ENCODE results near the gene B9D1.
"Not testable (repeated sequence)": the region's sequence is repeated elsewhere in the genome, so short reads cannot be mapped to it uniquely, and the experiment has no call there.

The B9D1 gene

DNA sequence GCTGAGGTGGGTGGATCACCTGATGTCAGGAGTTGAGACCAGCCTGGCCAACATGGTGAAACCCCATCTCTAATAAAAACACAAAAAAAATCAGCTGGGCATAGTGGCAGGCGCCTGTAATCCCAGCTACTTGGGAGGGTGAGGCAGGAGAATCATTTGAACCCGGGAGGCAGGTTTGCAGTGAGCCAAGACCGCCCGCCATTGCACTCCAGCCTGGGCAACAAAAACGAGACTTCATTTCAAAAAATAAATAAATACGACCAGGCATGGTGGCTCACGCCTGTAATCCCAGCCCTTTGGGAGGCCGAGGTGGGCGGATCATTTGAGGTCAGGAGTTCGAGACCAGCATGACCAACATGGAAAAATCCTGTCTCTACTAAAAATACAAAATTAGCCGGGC is 9.1 kb downstream of the B9D1 start:
- H3K27ac Mint-ChIP-seq; H3K9me3 Mint-ChIP-seq; H3K4me1 Mint-ChIP-seq (ENCODE audit: low read depth in 2 of 2); DNase-seq; H3K36me3 Mint-ChIP-seq (ENCODE audit: insufficient read depth); H3K4me3 Mint-ChIP-seq; ATAC-seq (replicated peaks): not testable (repeated sequence)
- H3K27me3 Mint-ChIP-seq, result peaks cover 0 to 22% of the 10 kb centered on the region in 2 donors

DNA sequence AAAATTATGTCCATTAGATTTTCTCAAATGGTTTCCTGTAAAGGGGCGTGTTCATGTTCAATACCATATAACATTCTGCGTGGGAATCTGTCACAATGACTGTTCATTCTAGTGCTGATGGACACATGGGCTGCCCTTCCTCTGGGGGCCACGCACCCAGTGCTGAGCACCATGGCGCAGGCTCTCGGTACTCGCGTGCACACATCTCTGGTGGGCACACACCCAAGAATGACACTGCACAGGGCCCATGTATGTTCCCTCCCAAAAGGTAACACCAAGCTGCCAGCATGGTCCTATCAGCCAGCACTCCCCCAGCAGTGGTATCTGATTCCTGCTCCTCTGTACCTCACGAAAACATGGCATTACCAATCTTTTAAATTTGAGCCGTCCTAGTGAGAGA is 13.7 kb downstream of the B9D1 start:
- H3K9me3 Mint-ChIP-seq, result no peaks in the 10 kb centered on the region
- no peak overlapping the region for H3K27ac Mint-ChIP-seq
- peaks cover 0 to under 1% of the 10 kb centered on the region in 2 donors for H3K27me3 Mint-ChIP-seq
- DNase-seq, result no peak
- H3K4me1 Mint-ChIP-seq (ENCODE audit: low read depth in 2 of 2), result no peaks in the 10 kb centered on the region
- ATAC-seq (replicated peaks), result no peak
- no peak overlapping the region for H3K4me3 Mint-ChIP-seq
- H3K36me3 Mint-ChIP-seq (ENCODE audit: insufficient read depth), result peaks cover 4% of the 10 kb centered on the region

DNA sequence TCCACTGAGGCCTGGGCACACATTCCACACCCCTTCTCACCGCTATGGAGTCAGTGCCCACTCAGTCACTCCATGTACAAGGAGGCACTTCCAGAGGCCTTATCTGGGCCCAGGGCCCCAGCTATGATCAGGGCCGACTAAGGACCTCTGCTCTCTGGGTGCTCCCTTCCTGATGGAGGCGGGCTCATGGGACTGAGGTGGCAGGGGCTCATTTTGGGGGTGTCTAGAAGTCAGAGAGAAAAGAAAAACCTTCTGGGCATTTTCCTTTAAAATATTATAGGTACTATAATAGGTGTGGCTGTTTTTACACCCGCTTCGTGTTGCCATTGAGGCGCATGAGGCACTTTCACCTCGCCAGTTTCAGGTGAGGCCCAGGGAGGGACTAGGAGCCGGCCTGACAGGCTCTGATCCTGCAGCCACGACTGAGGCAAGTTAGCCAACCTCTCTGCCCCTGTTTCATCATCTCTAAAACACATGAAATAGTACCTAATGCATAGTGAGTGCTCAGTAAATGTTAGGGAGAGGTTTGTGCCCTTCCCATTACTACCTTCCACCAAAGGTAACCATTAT is 14.4 kb downstream of the B9D1 start:
- H3K36me3 Mint-ChIP-seq (ENCODE audit: insufficient read depth), result peaks cover 4% of the 10 kb centered on the region
- ATAC-seq (replicated peaks) (no peak), DNase-seq (no peak)
- H3K27me3 Mint-ChIP-seq, result no peaks in the 10 kb centered on the region
- H3K4me1 Mint-ChIP-seq (ENCODE audit: low read depth in 2 of 2), result no peaks in the 10 kb centered on the region
- no peak overlapping the region for H3K27ac Mint-ChIP-seq
- no peak overlapping the region for H3K4me3 Mint-ChIP-seq
- no peaks in the 10 kb centered on the region for H3K9me3 Mint-ChIP-seq

DNA sequence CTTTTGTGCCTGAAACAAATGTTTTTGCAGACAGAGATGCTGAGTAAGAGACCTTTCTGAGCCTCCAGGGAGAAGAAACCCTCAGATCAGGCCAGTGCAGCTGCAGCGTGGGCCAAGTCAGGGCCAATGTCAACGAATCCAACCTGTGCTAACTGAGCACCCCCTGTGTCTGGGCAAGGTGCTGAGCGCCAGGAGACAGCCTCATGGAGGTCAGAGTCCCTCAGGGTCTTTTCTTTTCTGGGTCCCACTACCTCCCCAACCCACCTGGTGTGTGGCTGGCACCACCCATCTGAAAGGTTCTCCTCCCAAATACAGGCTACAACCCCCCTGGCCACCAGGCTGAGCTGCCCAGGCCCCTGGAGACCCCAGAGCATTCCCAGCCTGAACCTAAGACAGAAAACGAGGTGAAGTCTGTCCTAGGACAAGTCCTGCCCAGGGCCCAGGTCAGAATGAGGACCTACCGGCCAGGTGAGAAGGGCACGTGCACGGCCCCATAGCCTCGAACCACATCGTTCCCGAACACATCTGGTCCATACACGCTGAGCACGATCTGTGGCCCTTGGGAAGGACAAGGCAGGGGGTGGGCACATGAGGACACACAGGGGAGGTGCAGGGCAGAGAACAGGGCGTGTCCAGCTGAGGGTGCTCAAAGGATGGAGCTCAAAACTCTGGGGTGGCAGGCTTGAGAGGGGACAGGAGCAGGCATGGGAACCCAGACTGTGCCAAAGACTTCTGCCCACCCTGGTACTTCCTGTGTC is 15.0 kb downstream of the B9D1 start:
- Mint-ChIP-seq H3K27me3 (peaks cover 0 to under 1% of the 10 kb centered on the region in 2 donors), H3K4me3 (no peak overlapping the region), H3K4me1 (ENCODE audit: low read depth in 2 of 2) (no peaks in the 10 kb centered on the region), H3K27ac (no peak overlapping the region), H3K36me3 (ENCODE audit: insufficient read depth) (peaks cover 4% of the 10 kb centered on the region), H3K9me3 (no peaks in the 10 kb centered on the region)
- DNase-seq (no peak), ATAC-seq (replicated peaks) (no peak)

DNA sequence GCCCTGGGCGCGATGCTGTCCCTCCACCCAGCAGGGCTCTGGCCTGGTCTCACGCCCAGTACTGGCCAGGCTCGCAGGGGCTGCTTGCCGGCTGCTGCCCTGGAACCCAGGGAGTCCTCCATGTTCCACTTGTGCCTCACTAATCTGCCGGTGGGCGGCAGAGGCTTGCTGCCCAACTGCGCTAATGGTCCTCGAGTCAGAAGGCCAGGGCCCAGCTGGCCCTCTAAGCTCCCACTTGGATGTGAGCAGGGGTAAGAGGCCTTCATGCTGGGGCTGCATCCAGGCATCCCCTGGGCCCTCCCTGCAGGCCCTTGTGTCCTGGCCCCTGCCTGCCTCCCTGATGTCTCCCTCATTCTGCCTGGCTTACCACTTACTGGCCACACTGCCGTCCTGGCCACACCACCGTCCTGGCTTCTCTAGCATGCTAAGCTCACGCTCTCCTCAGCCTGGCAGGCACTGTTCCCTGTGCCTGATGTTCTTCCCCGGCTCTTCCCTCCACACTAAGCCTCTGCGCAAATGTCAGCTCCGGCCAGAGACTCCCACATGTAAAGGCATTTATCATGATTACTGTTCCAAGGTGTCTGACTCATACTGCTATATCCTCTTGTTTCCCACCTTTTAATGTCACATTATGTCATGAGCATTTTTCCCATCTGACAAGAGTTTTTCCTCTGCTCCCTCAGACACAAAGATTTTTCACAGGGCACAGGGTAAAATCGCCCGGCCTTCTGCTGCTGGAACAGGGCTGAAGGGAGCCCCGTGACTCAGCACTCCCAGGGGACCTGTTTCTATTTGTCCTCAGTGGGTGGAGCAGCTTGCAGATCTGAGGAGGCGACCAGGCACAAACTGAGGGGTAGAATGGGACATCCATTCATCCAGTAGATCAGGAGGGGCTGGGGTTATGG is 15.9 kb downstream of the B9D1 start:
- H3K4me1 Mint-ChIP-seq (ENCODE audit: low read depth in 2 of 2), result no peaks in the 10 kb centered on the region
- no peak for DNase-seq
- H3K9me3 Mint-ChIP-seq, result no peaks in the 10 kb centered on the region
- H3K27ac Mint-ChIP-seq, result no peak overlapping the region
- H3K4me3 Mint-ChIP-seq, result no peak overlapping the region
- ATAC-seq (replicated peaks), result no peak
- no peaks in the 10 kb centered on the region for H3K36me3 Mint-ChIP-seq (ENCODE audit: insufficient read depth)
- H3K27me3 Mint-ChIP-seq, result peaks cover 6 to 10% of the 10 kb centered on the region in 2 donors

DNA sequence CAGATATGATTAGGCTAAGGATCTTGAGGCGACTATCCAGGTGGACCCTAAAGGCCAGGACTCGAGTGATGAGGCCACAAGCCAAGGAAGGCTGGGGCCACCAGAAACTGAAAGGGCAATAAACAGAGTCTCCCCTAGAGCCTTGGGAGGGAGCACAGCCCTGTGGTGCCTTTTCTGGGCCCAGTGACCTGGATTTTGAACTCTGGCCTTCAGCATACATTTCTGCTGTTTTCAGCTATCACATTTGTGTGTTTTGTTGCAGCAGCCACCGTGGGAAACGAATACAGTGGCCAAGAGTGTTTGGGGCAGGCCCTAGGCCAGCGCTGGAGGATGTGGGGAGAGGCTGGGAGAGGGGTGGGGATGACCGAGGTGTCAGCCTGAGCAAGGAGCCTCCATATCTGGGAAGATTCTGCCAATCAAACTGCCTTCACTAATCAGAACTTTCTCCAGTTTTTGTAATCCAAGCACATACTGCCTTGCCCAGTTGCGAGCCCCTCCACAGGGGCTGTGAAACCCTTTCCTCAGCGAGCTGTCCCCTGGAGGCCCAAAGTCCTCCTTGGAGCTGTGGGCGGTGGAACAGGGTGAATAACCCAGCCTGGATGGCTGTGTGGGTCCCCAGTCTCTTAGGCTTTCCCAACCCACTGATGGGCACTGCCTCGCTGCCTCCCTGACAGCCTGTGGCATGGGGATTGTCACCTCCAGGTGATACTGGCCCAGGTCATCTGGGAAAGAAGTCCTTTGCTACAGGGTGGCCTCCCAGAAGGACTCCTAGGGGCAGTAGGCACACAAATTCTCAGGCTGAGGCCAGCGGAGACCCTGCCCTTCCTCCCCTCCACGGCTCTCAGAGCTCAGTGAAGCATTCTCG is 16.8 kb downstream of the B9D1 start:
- no peak for DNase-seq
- H3K4me1 Mint-ChIP-seq (ENCODE audit: low read depth in 2 of 2), result no peaks in the 10 kb centered on the region
- no peaks in the 10 kb centered on the region for H3K9me3 Mint-ChIP-seq
- H3K27ac Mint-ChIP-seq, result no peak overlapping the region
- no peaks in the 10 kb centered on the region for H3K36me3 Mint-ChIP-seq (ENCODE audit: insufficient read depth)
- no peak for ATAC-seq (replicated peaks)
- no peak overlapping the region for H3K4me3 Mint-ChIP-seq
- H3K27me3 Mint-ChIP-seq, result peaks cover 13 to 19% of the 10 kb centered on the region in 2 donors

DNA sequence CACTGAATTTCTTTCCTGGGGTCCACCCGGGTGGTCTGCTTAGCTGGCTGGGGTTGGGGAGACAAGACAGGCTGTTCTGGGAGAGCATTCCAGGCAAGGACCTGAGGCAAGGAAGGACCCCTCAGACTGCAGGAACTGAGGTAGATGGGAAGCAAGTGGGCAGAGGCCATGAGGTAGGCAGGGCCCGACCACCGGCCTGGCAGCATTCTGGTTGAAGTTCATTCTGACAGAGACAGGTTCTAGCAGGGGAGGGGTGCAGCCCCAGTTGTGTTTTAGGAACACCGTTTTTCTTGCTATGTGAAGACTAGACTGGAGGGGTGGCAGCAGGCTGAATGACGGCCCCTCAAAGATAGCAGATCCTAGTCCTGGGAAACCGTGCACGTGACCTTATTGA is 17.5 kb downstream of the B9D1 start:
- Mint-ChIP-seq H3K27ac (no peak overlapping the region), H3K27me3 (peaks cover 13 to 19% of the 10 kb centered on the region in 2 donors), H3K4me3 (no peak overlapping the region), H3K36me3 (ENCODE audit: insufficient read depth) (no peaks in the 10 kb centered on the region), H3K4me1 (ENCODE audit: low read depth in 2 of 2) (no peaks in the 10 kb centered on the region), H3K9me3 (no peaks in the 10 kb centered on the region)
- no peak for DNase-seq
- ATAC-seq (replicated peaks), result no peak

DNA sequence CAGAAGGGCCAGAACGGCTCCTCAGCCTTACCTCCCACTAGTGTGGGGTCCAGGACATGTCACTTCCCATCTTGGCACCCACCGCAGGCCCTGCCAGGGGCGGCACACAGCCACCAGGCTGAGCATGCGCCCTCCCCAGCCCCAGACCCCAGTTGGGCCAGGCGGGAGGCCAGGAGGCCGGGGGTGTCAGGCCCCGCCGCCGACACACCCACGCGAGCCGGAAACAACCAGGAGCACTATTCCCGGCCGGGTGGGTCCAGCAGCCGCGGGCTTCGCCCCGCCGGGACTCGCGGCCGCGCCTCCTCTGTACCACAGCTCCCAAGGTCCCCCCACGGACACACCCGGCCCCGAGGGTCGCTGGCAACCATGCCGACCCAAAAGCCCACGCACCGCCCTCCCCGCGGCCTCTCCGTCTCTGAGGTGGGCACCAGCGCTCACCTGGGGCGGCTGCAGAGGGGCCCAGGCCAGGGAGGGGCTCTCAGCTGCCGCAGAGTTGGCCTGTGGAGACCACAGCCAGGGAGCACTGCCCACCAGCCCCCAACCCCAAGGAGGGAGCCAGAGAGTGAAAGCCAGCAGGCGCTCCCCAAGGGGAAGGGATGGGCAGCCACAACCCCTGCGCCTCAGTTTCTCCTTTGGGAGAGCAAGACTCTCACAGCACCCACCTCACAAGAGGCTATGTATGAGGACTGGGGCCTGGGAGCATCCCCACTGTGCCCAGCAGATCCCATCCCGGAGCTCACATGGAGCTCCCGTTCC is 18.0 kb downstream of the B9D1 start:
- H3K4me1 Mint-ChIP-seq (ENCODE audit: low read depth in 2 of 2), result no peaks in the 10 kb centered on the region
- ATAC-seq (replicated peaks), result no peak
- no peak overlapping the region for H3K27ac Mint-ChIP-seq
- no peaks in the 10 kb centered on the region for H3K36me3 Mint-ChIP-seq (ENCODE audit: insufficient read depth)
- no peak overlapping the region for H3K4me3 Mint-ChIP-seq
- H3K9me3 Mint-ChIP-seq, result no peaks in the 10 kb centered on the region
- DNase-seq, result no peak
- peaks cover 15 to 21% of the 10 kb centered on the region in 2 donors for H3K27me3 Mint-ChIP-seq

DNA sequence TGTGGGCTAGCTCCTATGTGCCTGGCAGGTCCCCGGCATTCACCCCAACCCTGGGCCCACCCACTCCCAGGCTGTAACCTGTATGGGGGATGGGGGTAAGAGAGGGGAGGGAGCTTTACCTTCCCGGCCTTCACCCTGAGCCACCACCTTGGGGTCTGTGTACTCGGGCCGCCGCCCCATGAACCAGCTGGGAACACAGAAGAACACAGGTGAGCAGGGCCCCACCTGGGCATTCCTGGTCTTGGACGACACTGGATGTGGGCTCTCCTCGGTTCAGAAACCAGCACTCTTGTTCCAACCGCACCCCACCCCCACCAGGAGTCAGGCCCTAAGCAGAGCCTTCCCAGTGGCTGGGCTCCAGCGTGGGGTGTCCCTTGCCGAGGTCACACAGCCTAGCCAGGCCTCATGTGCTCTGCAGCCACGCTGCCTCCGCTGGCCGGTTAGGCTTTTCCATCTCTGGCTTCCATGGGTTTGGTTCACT is 18.8 kb downstream of the B9D1 start:
- ATAC-seq (replicated peaks) (no peak), DNase-seq (no peak)
- Mint-ChIP-seq H3K4me1 (ENCODE audit: low read depth in 2 of 2) (no peaks in the 10 kb centered on the region), H3K36me3 (ENCODE audit: insufficient read depth) (no peaks in the 10 kb centered on the region), H3K4me3 (no peak overlapping the region), H3K27ac (no peak overlapping the region), H3K27me3 (peaks cover 19 to 26% of the 10 kb centered on the region in 2 donors), H3K9me3 (no peaks in the 10 kb centered on the region)

DNA sequence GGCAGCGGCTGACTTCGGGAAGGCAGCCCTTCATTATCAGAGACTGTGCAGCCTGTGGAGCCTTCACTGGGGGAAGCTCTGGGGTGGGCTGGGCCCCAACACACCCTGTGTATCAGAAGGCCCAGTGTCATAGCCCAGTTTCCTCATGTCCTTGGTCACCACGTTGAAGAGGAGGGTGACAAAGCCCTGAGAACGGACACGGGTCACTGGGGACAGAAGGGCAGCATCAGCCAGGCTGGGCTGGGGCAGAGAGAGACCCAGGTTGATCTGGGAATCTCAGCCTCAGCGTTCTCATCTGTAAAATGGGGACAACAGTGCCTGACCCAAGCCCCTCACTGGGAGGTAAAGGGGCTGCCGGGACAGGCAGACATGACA is 19.3 kb downstream of the B9D1 start:
- H3K9me3 Mint-ChIP-seq, result no peaks in the 10 kb centered on the region
- no peak overlapping the region for H3K27ac Mint-ChIP-seq
- peaks cover 19 to 26% of the 10 kb centered on the region in 2 donors for H3K27me3 Mint-ChIP-seq
- no peaks in the 10 kb centered on the region for H3K4me1 Mint-ChIP-seq (ENCODE audit: low read depth in 2 of 2)
- ATAC-seq (replicated peaks) (no peak), DNase-seq (no peak)
- H3K36me3 Mint-ChIP-seq (ENCODE audit: insufficient read depth), result no peaks in the 10 kb centered on the region
- no peak overlapping the region for H3K4me3 Mint-ChIP-seq

DNA sequence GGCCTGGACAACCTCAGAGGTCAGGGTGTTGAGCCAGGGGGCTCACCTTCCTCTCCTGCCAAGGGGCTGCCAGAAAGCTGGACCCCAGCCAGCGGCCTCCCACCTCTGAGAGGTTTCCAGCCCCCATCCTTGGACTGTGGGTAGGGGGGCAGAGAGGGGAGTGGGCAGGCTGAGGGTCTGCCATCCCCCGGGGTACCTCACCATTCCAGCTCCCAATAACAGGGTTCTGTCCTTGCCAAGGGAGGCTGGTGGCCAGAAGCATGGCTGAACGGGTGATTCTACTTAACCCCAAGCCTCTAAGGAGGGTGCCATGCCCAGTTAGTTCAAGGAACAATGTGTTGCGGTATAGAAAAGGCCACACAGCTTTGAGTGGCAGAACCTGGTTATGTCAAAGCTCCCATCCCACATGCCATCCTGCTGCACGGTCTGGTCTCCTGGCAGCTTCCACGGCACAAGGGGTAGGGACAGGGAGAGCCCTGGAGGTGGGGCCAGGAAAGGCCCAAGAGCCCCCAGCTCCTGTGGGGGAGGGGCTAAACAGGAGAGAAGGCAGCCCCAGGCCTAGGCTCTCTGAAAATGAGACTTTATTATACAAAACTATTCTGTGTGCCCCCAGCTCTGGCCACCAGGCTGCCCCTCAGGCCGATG is 19.8 kb downstream of the B9D1 start:
- H3K36me3 Mint-ChIP-seq (ENCODE audit: insufficient read depth), result no peaks in the 10 kb centered on the region
- no peak overlapping the region for H3K4me3 Mint-ChIP-seq
- no peak for DNase-seq
- peaks cover 19 to 26% of the 10 kb centered on the region in 2 donors for H3K27me3 Mint-ChIP-seq
- no peak for ATAC-seq (replicated peaks)
- H3K27ac Mint-ChIP-seq, result no peak overlapping the region
- H3K4me1 Mint-ChIP-seq (ENCODE audit: low read depth in 2 of 2), result no peaks in the 10 kb centered on the region
- H3K9me3 Mint-ChIP-seq, result no peaks in the 10 kb centered on the region

Data from effector memory CD8-positive, alpha-beta T cell (primary cell).